ENCODE results near the gene C10orf88.

C10orf88 gene

GRCh38 chr10:122988501-122988900 is 34.5 kb upstream of the C10orf88 start:
- no peak overlapping the region for H3K4me2 ChIP-seq (ENCODE audit: low read length)
- H3K4me1 ChIP-seq (ENCODE audit: control insufficient read depth, insufficient read depth, low read length) = peaks cover 8% of the 10 kb centered on the region
- H3K9ac ChIP-seq (ENCODE audit: low read depth, low read length) = no peak overlapping the region
- no peak overlapping the region for H3K4me3 ChIP-seq (ENCODE audit: low read length)
- no peaks in the 10 kb centered on the region for H3K9me3 ChIP-seq (replicated peaks; ENCODE audit: low read length)
- H3K36me3 ChIP-seq (ENCODE audit: insufficient read depth, low read length) = peaks cover 16% of the 10 kb centered on the region
- no peaks in the 10 kb centered on the region for H3K27me3 ChIP-seq (ENCODE audit: control insufficient read depth, insufficient read depth, low read length)

DNA sequence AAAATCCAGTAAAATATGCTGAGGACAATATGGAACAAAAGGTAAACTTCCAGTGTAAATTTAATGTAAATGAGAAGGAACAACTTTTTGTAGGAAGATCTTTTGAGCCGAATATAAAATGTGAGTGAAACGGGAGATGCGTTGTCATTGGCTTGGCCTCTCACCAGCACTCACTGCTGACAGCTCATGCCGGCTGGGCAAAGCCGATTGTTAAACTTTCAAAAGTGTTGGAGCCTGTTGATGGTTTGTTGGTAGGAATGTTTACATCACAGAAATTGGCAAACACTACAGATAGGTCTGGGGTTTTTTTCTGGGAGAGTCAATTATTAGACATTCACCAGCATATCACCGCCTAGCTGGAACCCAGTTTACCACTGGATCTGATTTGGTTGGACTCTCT is 32.3 kb upstream of the C10orf88 start:
- Histone ChIP-seq H3K9ac (ENCODE audit: low read depth, low read length) (no peak overlapping the region), H3K4me1 (ENCODE audit: control insufficient read depth, insufficient read depth, low read length) (peaks cover 12% of the 10 kb centered on the region), H3K9me3 (replicated peaks; ENCODE audit: low read length) (no peaks in the 10 kb centered on the region), H3K27me3 (ENCODE audit: control insufficient read depth, insufficient read depth, low read length) (no peaks in the 10 kb centered on the region), H3K4me2 (ENCODE audit: low read length) (no peak overlapping the region), H3K36me3 (ENCODE audit: insufficient read depth, low read length) (peaks cover 10% of the 10 kb centered on the region), H3K4me3 (ENCODE audit: low read length) (no peak overlapping the region)

GRCh38 chr10:122984708-122985107 is 30.7 kb upstream of the C10orf88 start:
- H3K4me2 ChIP-seq (ENCODE audit: low read length) = no peak overlapping the region
- peaks cover 5% of the 10 kb centered on the region for H3K36me3 ChIP-seq (ENCODE audit: insufficient read depth, low read length)
- H3K4me1 ChIP-seq (ENCODE audit: control insufficient read depth, insufficient read depth, low read length) = peaks cover 12% of the 10 kb centered on the region
- no peaks in the 10 kb centered on the region for H3K27me3 ChIP-seq (ENCODE audit: control insufficient read depth, insufficient read depth, low read length)
- H3K9ac ChIP-seq (ENCODE audit: low read depth, low read length) = no peak overlapping the region
- H3K9me3 ChIP-seq (replicated peaks; ENCODE audit: low read length) = no peaks in the 10 kb centered on the region
- no peak overlapping the region for H3K4me3 ChIP-seq (ENCODE audit: low read length)

DNA sequence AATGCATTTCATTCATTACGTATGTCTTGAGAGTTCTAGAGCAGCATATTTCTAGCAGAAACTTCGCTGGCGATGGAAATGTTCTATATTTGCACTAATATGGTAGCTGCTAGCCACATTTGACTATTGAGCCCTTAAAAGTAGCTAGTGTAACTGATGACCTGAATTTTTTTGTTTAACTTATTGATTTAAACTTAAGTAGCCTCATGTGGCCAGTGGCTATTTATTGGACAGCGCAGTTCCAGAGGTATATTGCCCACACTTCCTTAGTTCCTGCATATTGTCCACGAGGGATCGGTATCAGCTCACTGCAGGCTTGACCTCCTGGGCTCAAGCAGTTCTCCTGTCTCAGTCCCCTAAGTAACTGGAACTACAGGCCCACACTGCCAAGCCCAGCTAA is 29.9 kb upstream of the C10orf88 start:
- no peak overlapping the region for H3K9ac ChIP-seq (ENCODE audit: low read depth, low read length)
- no peaks in the 10 kb centered on the region for H3K27me3 ChIP-seq (ENCODE audit: control insufficient read depth, insufficient read depth, low read length)
- no peak overlapping the region for H3K4me3 ChIP-seq (ENCODE audit: low read length)
- H3K9me3 ChIP-seq (replicated peaks; ENCODE audit: low read length) = no peaks in the 10 kb centered on the region
- H3K36me3 ChIP-seq (ENCODE audit: insufficient read depth, low read length) = peaks cover 5% of the 10 kb centered on the region
- no peak overlapping the region for H3K4me2 ChIP-seq (ENCODE audit: low read length)
- H3K4me1 ChIP-seq (ENCODE audit: control insufficient read depth, insufficient read depth, low read length) = peaks cover 12% of the 10 kb centered on the region

DNA sequence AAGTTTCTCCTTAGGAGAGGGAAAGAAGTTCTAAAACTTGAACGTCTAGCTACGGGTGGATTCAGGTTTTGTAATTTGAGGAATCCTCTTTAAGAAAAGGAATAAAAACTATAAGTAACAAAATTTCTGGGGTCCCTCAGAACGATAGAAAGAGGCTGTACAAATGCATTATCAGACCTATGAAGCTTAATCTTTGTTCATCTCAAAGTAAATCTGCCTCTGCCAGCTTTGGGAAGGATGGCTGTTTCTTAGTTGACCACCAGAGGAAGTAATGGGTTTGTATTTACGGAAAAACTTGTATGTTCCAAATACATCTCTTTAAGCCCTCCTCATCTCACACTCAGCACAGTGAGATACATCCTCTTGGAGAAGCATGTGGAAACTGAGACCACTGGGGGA is 27.0 kb upstream of the C10orf88 start:
- Histone ChIP-seq H3K4me1 (ENCODE audit: control insufficient read depth, insufficient read depth, low read length) (peaks cover 12% of the 10 kb centered on the region), H3K4me2 (ENCODE audit: low read length) (peak overlapping the region; percentile 95), H3K9me3 (replicated peaks; ENCODE audit: low read length) (no peaks in the 10 kb centered on the region), H3K4me3 (ENCODE audit: low read length) (peak overlapping the region; percentile 87), H3K36me3 (ENCODE audit: insufficient read depth, low read length) (no peaks in the 10 kb centered on the region), H3K27me3 (ENCODE audit: control insufficient read depth, insufficient read depth, low read length) (no peaks in the 10 kb centered on the region), H3K9ac (ENCODE audit: low read depth, low read length) (peak overlapping the region; percentile 61)

GRCh38 chr10:122980209-122981065 is 26.4 kb upstream of the C10orf88 start, which contains the start of gene PSTK:
Gene PSTK, plus strand, starts transcription at chr10:122980401. Its CDS starts 79 bp downstream, at chr10:122980480.
- Histone ChIP-seq H3K36me3 (ENCODE audit: insufficient read depth, low read length) (no peaks in the 10 kb centered on the region), H3K4me3 (ENCODE audit: low read length) (peak within 1 kb of the TSS; percentile 87), H3K4me1 (ENCODE audit: control insufficient read depth, insufficient read depth, low read length) (peaks cover 12% of the 10 kb centered on the region), H3K9ac (ENCODE audit: low read depth, low read length) (peak within 1 kb of the TSS; percentile 90), H3K4me2 (ENCODE audit: low read length) (peak within 1 kb of the TSS; percentile 95), H3K9me3 (replicated peaks; ENCODE audit: low read length) (no peaks in the 10 kb centered on the region), H3K27me3 (ENCODE audit: control insufficient read depth, insufficient read depth, low read length) (no peaks in the 10 kb centered on the region)

- Histone ChIP-seq H3K9ac (ENCODE audit: low read depth, low read length) (no peak overlapping the region), H3K4me3 (ENCODE audit: low read length) (no peak overlapping the region), H3K27me3 (ENCODE audit: control insufficient read depth, insufficient read depth, low read length) (no peaks in the 10 kb centered on the region), H3K36me3 (ENCODE audit: insufficient read depth, low read length) (no peaks in the 10 kb centered on the region), H3K4me2 (ENCODE audit: low read length) (no peak overlapping the region), H3K9me3 (replicated peaks; ENCODE audit: low read length) (no peaks in the 10 kb centered on the region), H3K4me1 (ENCODE audit: control insufficient read depth, insufficient read depth, low read length) (no peaks in the 10 kb centered on the region)
Observed at GRCh38 chr10:122974543-122975064, 20.6 kb upstream of the C10orf88 start.

DNA sequence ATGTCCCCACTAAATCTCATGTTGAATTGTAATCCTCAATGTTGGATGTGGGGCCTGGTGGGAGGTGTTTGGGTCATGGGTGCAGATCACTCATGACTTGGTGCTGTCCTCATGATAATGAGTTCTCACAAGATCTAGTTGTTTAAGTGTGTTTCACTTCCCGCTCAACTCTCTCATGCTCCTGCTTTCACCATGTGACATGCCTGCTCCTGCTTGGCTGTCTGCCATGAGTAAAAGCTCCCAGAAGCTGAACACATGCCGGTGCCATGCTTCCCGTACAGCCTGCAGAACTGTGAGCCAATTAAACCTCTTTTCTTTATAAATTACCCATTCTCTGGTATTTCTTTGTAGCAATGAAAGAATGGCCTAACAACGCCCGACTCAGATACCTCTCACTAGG is 20.0 kb upstream of the C10orf88 start:
- no peak overlapping the region for H3K9ac ChIP-seq (ENCODE audit: low read depth, low read length)
- no peaks in the 10 kb centered on the region for H3K27me3 ChIP-seq (ENCODE audit: control insufficient read depth, insufficient read depth, low read length)
- H3K36me3 ChIP-seq (ENCODE audit: insufficient read depth, low read length) = no peaks in the 10 kb centered on the region
- H3K4me2 ChIP-seq (ENCODE audit: low read length) = no peak overlapping the region
- no peak overlapping the region for H3K4me3 ChIP-seq (ENCODE audit: low read length)
- no peaks in the 10 kb centered on the region for H3K4me1 ChIP-seq (ENCODE audit: control insufficient read depth, insufficient read depth, low read length)
- H3K9me3 ChIP-seq (replicated peaks; ENCODE audit: low read length) = no peaks in the 10 kb centered on the region

- Histone ChIP-seq H3K4me3 (ENCODE audit: low read length) (no peak overlapping the region), H3K4me1 (ENCODE audit: control insufficient read depth, insufficient read depth, low read length) (no peaks in the 10 kb centered on the region), H3K27me3 (ENCODE audit: control insufficient read depth, insufficient read depth, low read length) (no peaks in the 10 kb centered on the region), H3K9me3 (replicated peaks; ENCODE audit: low read length) (no peaks in the 10 kb centered on the region), H3K9ac (ENCODE audit: low read depth, low read length) (no peak overlapping the region), H3K4me2 (ENCODE audit: low read length) (no peak overlapping the region), H3K36me3 (ENCODE audit: insufficient read depth, low read length) (no peaks in the 10 kb centered on the region)
Observed at GRCh38 chr10:122968698-122969097, 14.7 kb upstream of the C10orf88 start.

DNA sequence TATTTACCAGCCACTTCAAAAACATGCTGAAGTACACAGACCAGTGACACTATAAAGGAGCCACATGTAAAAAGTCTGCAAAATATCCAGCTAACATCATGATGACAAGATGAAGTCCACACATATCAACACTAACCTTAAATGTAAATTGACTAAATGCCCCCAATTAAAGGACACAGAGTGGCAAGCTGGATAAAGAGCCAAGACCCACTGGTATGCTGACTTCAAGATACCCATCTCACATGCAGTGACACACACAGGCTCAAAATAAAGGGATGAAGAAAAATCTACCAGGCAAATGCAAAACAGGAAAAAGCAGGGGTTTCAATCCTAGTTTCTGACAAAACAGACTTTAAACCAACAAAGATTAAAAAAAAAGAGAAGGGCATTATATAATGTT is 12.9 kb upstream of the C10orf88 start:
- Histone ChIP-seq H3K9ac (ENCODE audit: low read depth, low read length) (no peak overlapping the region), H3K27me3 (ENCODE audit: control insufficient read depth, insufficient read depth, low read length) (no peaks in the 10 kb centered on the region), H3K4me2 (ENCODE audit: low read length) (no peak overlapping the region), H3K9me3 (replicated peaks; ENCODE audit: low read length) (no peaks in the 10 kb centered on the region), H3K4me3 (ENCODE audit: low read length) (no peak overlapping the region), H3K36me3 (ENCODE audit: insufficient read depth, low read length) (no peaks in the 10 kb centered on the region), H3K4me1 (ENCODE audit: control insufficient read depth, insufficient read depth, low read length) (no peaks in the 10 kb centered on the region)

DNA sequence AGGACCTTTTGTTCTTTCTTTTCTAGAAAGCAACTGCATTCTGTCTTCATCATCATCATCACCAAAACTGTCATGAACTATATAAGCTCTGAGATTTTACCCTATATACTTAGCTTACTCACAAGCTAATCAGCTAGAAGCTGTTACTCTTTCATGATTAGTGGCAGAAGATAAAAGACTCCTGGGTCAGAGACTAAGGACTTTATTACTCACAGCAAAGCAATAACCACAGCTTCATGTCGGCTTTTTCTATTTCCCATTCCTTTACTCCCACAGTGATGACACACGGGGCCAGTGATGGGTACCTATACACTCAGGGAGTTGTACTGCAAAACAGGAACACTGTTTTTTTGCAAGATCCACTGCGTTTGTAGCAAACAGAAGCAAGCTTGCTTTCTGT is 8.4 kb upstream of the C10orf88 start:
- H3K9me3 ChIP-seq (replicated peaks; ENCODE audit: low read length) = no peaks in the 10 kb centered on the region
- H3K4me1 ChIP-seq (ENCODE audit: control insufficient read depth, insufficient read depth, low read length) = no peaks in the 10 kb centered on the region
- H3K27me3 ChIP-seq (ENCODE audit: control insufficient read depth, insufficient read depth, low read length) = no peaks in the 10 kb centered on the region
- H3K9ac ChIP-seq (ENCODE audit: low read depth, low read length) = no peak overlapping the region
- H3K4me3 ChIP-seq (ENCODE audit: low read length) = no peak overlapping the region
- H3K4me2 ChIP-seq (ENCODE audit: low read length) = no peak overlapping the region
- no peaks in the 10 kb centered on the region for H3K36me3 ChIP-seq (ENCODE audit: insufficient read depth, low read length)

GRCh38 chr10:122957474-122957873 is 3.4 kb upstream of the C10orf88 start:
- no peaks in the 10 kb centered on the region for H3K27me3 ChIP-seq (ENCODE audit: control insufficient read depth, insufficient read depth, low read length)
- no peaks in the 10 kb centered on the region for H3K36me3 ChIP-seq (ENCODE audit: insufficient read depth, low read length)
- H3K9me3 ChIP-seq (replicated peaks; ENCODE audit: low read length) = no peaks in the 10 kb centered on the region
- H3K4me1 ChIP-seq (ENCODE audit: control insufficient read depth, insufficient read depth, low read length) = peaks cover 15% of the 10 kb centered on the region
- H3K4me3 ChIP-seq (ENCODE audit: low read length) = no peak overlapping the region
- H3K4me2 ChIP-seq (ENCODE audit: low read length) = no peak overlapping the region
- H3K9ac ChIP-seq (ENCODE audit: low read depth, low read length) = no peak overlapping the region
